SK-N-MC (cell line): ENCODE measurements around the gene ARHGAP30.

Experiments
- DNase-seq: peaks from one replicate; pipeline ENCODE4 v3.0.0-alpha.2; 2011; ENCODE audit warnings: low read depth, low spot score
- H3K27ac ChIP-seq: fragments of 200-600 bp; sonication (generic); 2 replicates; pipeline ENCODE4 v1.5.1; 2016; ENCODE audit warnings: mixed run types
- H3K36me3 ChIP-seq: fragments of 200-600 bp; sonication (generic); 2 replicates; pipeline ENCODE4 v1.6.1; 2017; ENCODE audit warnings: antibody characterized with exemption, low read length, mixed read lengths; ENCODE audit not compliant: insufficient read depth
- H3K4me3 ChIP-seq: fragments of 200-600 bp; sonication (generic); 2 replicates; pipeline ENCODE4 v1.5.1; 2016
- H3K9ac ChIP-seq: fragments of 200-600 bp; sonication (generic); 2 replicates; pipeline ENCODE4 v1.8.0; 2017; ENCODE audit warnings: mixed run types, mixed read lengths; ENCODE audit not compliant: insufficient read length
- H3K9me3 ChIP-seq: fragments of 200-600 bp; sonication (generic); 2 replicates; pipeline ENCODE4 v1.6.1; 2017; ENCODE audit warnings: low read depth, mild to moderate bottlenecking, antibody characterized with exemption, low read length, moderate library complexity, mixed read lengths
- EZH2 ChIP-seq: fragments of 200-600 bp; sonication (generic); IDR thresholded peaks from one replicate; pipeline ENCODE4 v1.6.1; 2017; ENCODE audit warnings: antibody characterized with exemption
- FOXP2 ChIP-seq: optimal IDR thresholded peaks from 2 replicates; pipeline ENCODE3; 2011; ENCODE audit warnings: mild to moderate bottlenecking, moderate library complexity; ENCODE audit not compliant: insufficient read depth; ENCODE audit errors: extremely low read length, control extremely low read depth
- POLR2AphosphoS5 ChIP-seq: IDR thresholded peaks from 2 replicates; pipeline ENCODE4 v1.6.1; 2012; ENCODE audit warnings: mild to moderate bottlenecking, low read depth, low read length, borderline replicate concordance

ARHGAP30 gene

DNA sequence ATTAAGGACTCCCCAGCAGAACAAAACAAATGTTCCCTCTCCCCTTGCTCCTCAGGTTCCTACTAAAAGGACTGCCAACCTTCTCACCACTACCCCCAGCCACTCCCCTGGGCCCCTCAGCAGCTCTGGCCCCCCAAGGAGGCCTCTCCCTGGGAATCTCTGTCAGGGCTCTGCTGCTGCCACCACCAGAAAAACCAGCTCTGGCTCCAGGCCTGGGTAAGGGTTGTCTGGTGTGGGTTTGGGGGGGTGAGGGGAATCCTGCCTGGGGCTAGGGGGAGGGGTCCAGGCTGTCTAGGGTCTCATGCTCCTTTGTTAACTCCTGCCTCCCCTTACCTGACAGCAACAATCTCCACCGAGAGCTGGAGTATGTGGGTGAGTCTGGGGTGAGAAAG, 14.9 kb upstream of the ARHGAP30 start:
- no peak for DNase-seq
- Histone ChIP-seq H3K9ac (no peak overlapping the region), H3K36me3 (no peaks in the 10 kb centered on the region), H3K27ac (no peak overlapping the region), H3K9me3 (no peaks in the 10 kb centered on the region), H3K4me3 (no peak overlapping the region)
- no peak for TF ChIP-seq EZH2
- no peak for TF ChIP-seq FOXP2
- no peak for TF ChIP-seq POLR2AphosphoS5

DNA sequence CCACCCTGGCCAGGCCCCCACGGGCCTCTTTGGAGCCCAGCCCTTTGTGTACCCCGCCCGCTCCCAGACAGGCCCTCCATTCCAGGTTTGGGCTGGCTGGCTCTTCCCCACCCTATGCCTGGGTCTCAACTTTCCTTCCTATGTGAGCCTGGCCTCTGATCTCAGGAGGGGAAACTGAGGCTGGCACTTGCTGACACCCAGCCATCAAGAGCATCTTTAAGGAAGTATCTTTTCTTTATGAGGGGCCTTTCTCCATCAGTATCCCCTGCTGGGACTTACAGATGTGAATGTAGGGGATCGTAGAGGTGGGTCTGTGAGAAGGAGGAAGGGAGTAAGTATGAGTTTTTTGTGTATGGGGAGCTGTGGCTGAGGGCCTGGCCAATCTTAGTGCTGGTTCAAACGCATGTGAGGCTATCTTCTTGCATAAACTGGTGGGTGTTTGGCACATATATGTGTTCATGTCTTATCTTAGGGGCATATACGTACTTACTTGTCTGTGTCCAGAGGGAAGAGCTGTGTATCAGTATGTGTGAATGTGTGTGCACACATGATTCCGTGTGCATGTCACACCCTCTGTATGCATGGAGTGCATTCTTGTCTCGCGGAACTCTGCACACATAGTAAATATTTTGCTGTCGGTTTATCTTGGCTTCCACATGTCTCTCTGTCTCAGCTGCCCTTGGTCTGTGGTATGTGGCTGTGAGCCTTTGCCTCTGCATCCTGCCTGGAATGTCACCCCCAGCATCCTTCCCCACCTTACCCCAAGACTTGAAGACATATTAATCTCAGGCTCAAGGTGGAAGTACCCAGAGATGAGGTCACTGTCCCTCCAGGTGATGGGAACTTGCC, 14.3 kb upstream of the ARHGAP30 start:
- Histone ChIP-seq H3K4me3 (no peak overlapping the region), H3K9me3 (no peaks in the 10 kb centered on the region), H3K9ac (no peak overlapping the region), H3K27ac (no peak overlapping the region), H3K36me3 (no peaks in the 10 kb centered on the region)
- no peak for DNase-seq
- TF ChIP-seq FOXP2 (no peak), POLR2AphosphoS5 (no peak), EZH2 (no peak)

GRCh38 chr1:161082996-161083747, 13.5 kb upstream of the ARHGAP30 start:
- H3K4me3 ChIP-seq, result no peak overlapping the region
- no peaks in the 10 kb centered on the region for H3K9me3 ChIP-seq
- no peak overlapping the region for H3K9ac ChIP-seq
- no peak for TF ChIP-seq POLR2AphosphoS5
- no peak for TF ChIP-seq EZH2
- no peak for TF ChIP-seq FOXP2
- H3K36me3 ChIP-seq, result no peaks in the 10 kb centered on the region
- no peak for DNase-seq
- no peak overlapping the region for H3K27ac ChIP-seq

DNA sequence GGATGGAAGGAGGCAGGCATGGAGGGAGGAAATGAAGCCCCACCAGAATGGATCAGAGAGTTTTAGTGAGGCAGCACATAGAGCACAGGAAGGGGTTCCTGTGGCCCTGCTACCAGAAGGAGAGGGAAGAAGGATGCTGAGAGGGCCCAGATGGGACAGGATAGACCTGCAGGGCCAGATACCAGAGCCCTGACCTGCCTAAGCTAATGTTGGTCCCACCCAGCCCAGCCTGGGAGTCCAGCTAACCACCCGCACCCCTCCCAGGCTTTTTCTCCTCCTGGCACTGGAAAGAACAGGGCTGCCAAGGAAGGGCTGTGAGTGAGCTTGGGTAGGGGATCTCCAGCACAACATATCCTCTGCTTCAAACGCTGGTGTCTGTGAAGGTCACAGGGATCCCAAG, 12.8 kb upstream of the ARHGAP30 start:
- TF ChIP-seq POLR2AphosphoS5 (no peak), EZH2 (no peak), FOXP2 (no peak)
- H3K4me3 ChIP-seq, result no peak overlapping the region
- H3K9me3 ChIP-seq, result no peaks in the 10 kb centered on the region
- no peaks in the 10 kb centered on the region for H3K36me3 ChIP-seq
- H3K9ac ChIP-seq, result no peak overlapping the region
- DNase-seq, result no peak
- H3K27ac ChIP-seq, result no peak overlapping the region

DNA sequence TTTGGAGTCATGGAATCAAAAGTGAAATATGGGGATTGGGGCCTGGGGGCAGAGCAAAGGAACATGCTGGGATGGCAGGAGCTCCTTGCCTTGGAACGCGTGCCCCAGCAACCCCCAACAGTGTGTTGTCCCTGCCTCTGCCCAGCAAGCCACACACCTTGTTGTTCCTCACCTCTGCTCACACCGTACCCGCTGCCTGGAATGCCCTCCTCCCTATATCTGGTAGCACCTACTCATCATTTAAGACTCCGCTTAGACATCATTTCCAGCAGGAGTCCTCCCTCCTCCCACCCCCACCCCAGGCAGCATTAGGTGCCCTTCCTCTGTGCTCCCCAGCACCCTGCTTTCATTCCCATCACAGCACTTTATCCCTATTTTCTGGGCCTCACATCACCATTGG, 11.8 kb upstream of the ARHGAP30 start:
- no peak for TF ChIP-seq EZH2
- no peak for TF ChIP-seq POLR2AphosphoS5
- TF ChIP-seq FOXP2, result no peak
- Histone ChIP-seq H3K36me3 (no peaks in the 10 kb centered on the region), H3K4me3 (no peak overlapping the region), H3K9ac (no peak overlapping the region), H3K27ac (no peak overlapping the region), H3K9me3 (no peaks in the 10 kb centered on the region)
- DNase-seq, result no peak

- DNase-seq, result no peak
- no peak overlapping the region for H3K27ac ChIP-seq
- no peak overlapping the region for H3K9ac ChIP-seq
- H3K4me3 ChIP-seq, result no peak overlapping the region
- TF ChIP-seq EZH2, result no peak
- TF ChIP-seq FOXP2, result no peak
- TF ChIP-seq POLR2AphosphoS5, result no peak
- H3K9me3 ChIP-seq, result no peaks in the 10 kb centered on the region
- no peaks in the 10 kb centered on the region for H3K36me3 ChIP-seq
Measured at GRCh38 chr1:161080441-161081405, 11.0 kb upstream of the ARHGAP30 start.

GRCh38 chr1:161079436-161080110, 9.9 kb upstream of the ARHGAP30 start:
- TF ChIP-seq FOXP2 (no peak), EZH2 (no peak), POLR2AphosphoS5 (no peak)
- Histone ChIP-seq H3K36me3 (no peaks in the 10 kb centered on the region), H3K9me3 (no peaks in the 10 kb centered on the region), H3K4me3 (no peak overlapping the region), H3K9ac (no peak overlapping the region), H3K27ac (no peak overlapping the region)
- DNase-seq, result no peak
